ENCODE data around the gene PNPLA1. TPM values are rescaled to one million over a fixed set of nuclear protein-coding genes. Genes with fewer than 3 reads are reported as not detected.

Gene PNPLA1
- total and polyA plus RNA-seq, 10 of the 15 experiments (the other 5 are each of a cell fraction or from before 2014, with no cell fraction given), result 0.04 TPM; not detected in 9

- no peak overlapping the region for H3K27ac ChIP-seq (ENCODE audit: control insufficient read depth, insufficient read depth)
- in situ Hi-C loops (cut with MboI), result no loop called here
- H4K20me1 ChIP-seq (ENCODE audit: control insufficient read depth, insufficient read depth), result no peaks in the 10 kb centered on the region
- no peak for DNase-seq (ENCODE audit: low read depth, low spot score)
- H3K27me3 ChIP-seq (replicated peaks in 1 of 2; ENCODE audit: control insufficient read depth in 2 of 2, insufficient read depth in 2 of 2, low read length in 1 of 2), result no peaks in the 10 kb centered on the region
- H3K4me3 ChIP-seq, result no peak overlapping the region
- ChIA-PET SMC1A (ENCODE audit: uncharacterized antibody, unreplicated experiment) (interaction anchor here (1.1 kb wide), 1 partner anchor 20 kb away, joined by 3 read pairs; no protein-coding TSS in a partner anchor), CTCF (interaction anchor here (1.5 kb wide), 1 partner anchor 16 kb away, joined by 7 read pairs; no protein-coding TSS in a partner anchor), POLR2A (no interaction called here), RAD21 (ENCODE audit: unreplicated experiment) (interaction anchor here (3.2 kb wide), 1 partner anchor 34 kb away, joined by 12 read pairs; no protein-coding TSS in a partner anchor)
- 84% methylated on average over 4 of the region's 4 CpGs for WGBS (ENCODE audit: insufficient coverage, insufficient replicate concordance, low lambda C conversion rate, missing lambda C conversion rate)
- no TSS peak for BruUV-seq (replicated peaks)
- H3K9me3 ChIP-seq (replicated peaks; ENCODE audit: control insufficient read depth, insufficient read depth, low read length), result no peaks in the 10 kb centered on the region
- no peak overlapping the region for H3K4me2 ChIP-seq (ENCODE audit: control insufficient read depth, insufficient read depth)
- TF ChIP-seq CHD2 (IDR thresholded peaks at IDR 0.05; ENCODE audit: borderline replicate concordance, low read depth, low read length), result no peak
- TF ChIP-seq RAD51 (IDR thresholded peaks at IDR 0.05), result no peak
- no peak for TF ChIP-seq PRDM15 (CRISPR knock-in tag; IDR thresholded peaks at IDR 0.05)
- TF ChIP-seq MTA3 (IDR thresholded peaks at IDR 0.05; ENCODE audit: borderline replicate concordance, low read length), result no peak
- no peak for TF ChIP-seq SUZ12 (IDR thresholded peaks at IDR 0.05; ENCODE audit: unreplicated experiment)
- TF ChIP-seq NFYA (IDR thresholded peaks at IDR 0.05; ENCODE audit: borderline replicate concordance, low read depth, low read length), result no peak
- TF ChIP-seq SIN3A (IDR thresholded peaks at IDR 0.05; ENCODE audit: low read depth, low read length), result no peak
- TF ChIP-seq RFX5 (IDR thresholded peaks at IDR 0.05; ENCODE audit: low read depth, low read length), result no peak
- TF ChIP-seq SMARCA5 (IDR thresholded peaks at IDR 0.05), result no peak
- TF ChIP-seq NFIC (IDR thresholded peaks at IDR 0.05; ENCODE audit: low read depth, low read length), result no peak
- TF ChIP-seq SIX5 (IDR thresholded peaks at IDR 0.05; ENCODE audit: low read depth, low read length, severe bottlenecking), result no peak
- TF ChIP-seq E2F4 (IDR thresholded peaks at IDR 0.05; ENCODE audit: low read depth, low read length), result no peak
- no peak for TF ChIP-seq ESRRA (IDR thresholded peaks at IDR 0.05; ENCODE audit: low read length)
- FAIRE-seq, result no peak
- H3K9ac ChIP-seq (ENCODE audit: control insufficient read depth, insufficient read depth, low read length), result no peak overlapping the region
- H2AFZ ChIP-seq (ENCODE audit: control insufficient read depth, low read depth, low read length), result no peak overlapping the region
- no peak for ATAC-seq
- no peaks in the 10 kb centered on the region for H3K79me2 ChIP-seq (ENCODE audit: control insufficient read depth, insufficient read depth, low read length)
- H3K36me3 ChIP-seq (ENCODE audit: control insufficient read depth in 2 of 2, insufficient read depth in 2 of 2, low read length in 1 of 2), result no peaks in the 10 kb centered on the region
- intact Hi-C loops (cut with micrococcal nuclease; ENCODE audit: unreplicated experiment), result no loop called here
- H3K4me1 ChIP-seq (ENCODE audit: control insufficient read depth, insufficient read depth, low read length), result no peaks in the 10 kb centered on the region
Measured at GRCh38 chr6:36324715-36325114, 54.9 kb downstream of the PNPLA1 start.
